SIG-M5 (cell line): ENCODE results near the gene FZD8.
"Not testable (repeated sequence)": the region's sequence is repeated elsewhere in the genome, so short reads cannot be mapped to it uniquely, and the experiment has no call there.

Experiments
- DNase-seq: peaks from one replicate; lab custom pipeline; 2025; lab: John Stamatoyannopoulos, UW

The FZD8 gene

DNA sequence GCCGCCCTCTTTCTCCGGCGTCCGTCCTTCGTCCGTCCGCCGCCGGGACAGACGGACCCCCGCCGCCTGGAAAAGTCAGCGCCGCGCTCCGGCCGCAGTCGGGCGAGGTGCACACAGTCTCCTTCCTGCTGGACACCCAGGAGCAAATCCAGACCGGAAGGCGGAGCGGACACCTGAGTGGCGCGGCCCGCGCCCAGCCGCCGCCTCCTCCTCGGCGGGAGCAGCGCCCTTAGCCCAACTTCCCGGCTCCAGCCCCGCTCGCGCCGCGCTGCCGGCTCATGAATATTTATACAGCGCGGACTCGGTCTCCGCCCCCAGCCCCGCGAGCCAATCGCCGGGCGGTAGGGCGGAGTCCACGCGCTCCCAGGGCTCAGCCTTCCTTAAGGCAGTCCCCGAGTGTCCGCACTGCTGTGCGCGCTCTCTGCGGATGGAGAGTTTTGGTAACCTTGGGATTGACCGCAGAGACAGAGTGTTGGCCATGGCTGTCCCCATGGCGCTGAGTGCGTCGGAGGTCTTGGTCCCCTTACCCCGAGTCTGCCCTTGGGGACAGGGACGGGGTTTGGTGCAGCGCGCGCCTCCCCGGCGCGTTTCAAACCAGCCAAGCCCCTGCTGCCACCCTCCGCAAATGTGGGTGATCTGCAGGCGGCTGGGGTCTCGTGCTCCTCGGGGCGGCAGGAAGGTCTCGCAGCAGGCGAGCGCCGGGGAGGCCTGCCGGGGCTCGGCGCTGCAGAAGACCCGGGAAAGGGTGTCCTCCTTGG lies at the start of gene FZD8:
Gene FZD8, minus strand, starts transcription at position 262 of the 758 bp plus-strand sequence. CDS start 867 bp downstream, outside the sequence.
- DNase-seq, result no peak

- DNase-seq, result no peak
Measured at GRCh38 chr10:35691522-35692236, 49.6 kb upstream of the FZD8 start.

DNA sequence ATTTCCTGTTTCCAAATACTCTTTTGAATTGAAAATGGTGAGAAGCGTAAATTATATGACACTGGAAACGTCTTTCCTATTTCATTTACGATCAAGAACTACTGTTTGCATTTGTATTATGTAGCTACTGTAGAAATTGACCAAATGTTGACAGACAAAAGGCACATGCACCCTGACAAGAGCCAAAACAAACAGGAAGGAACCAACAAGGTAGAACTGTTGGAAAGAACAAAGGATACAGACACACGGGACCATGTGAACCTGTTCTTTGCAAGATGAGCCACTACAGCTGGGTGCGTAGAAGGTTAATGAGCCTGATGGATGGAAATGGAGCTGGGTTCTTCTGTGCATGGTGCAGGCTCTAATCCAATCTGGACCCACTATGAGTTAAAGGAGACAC lies 48.4 kb upstream of the FZD8 start:
- no peak for DNase-seq

- not testable (repeated sequence) for DNase-seq
Measured at GRCh38 chr10:35685858-35686257, 43.8 kb upstream of the FZD8 start.

DNA sequence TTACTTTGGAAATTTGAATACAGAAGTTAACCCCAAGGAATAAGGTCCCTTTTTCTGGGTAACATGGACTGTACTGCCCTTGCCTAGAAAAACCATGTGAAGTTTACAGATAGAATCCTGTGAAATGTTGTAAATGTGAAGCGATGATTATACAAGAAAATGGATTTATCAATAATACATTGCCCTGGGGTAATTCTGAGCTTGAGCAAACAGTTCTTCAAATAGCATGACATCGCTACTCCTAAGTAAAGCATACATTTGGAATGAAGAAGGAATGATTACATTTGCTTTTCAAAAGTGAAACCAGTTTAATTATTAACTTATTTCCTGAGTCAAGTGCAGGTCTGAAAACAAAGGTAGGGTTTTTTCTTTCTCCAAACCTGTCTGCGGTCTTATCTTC lies 43.3 kb upstream of the FZD8 start:
- DNase-seq, result no peak

- DNase-seq, result no peak
Measured at GRCh38 chr10:35684586-35684985, 42.5 kb upstream of the FZD8 start.

DNA sequence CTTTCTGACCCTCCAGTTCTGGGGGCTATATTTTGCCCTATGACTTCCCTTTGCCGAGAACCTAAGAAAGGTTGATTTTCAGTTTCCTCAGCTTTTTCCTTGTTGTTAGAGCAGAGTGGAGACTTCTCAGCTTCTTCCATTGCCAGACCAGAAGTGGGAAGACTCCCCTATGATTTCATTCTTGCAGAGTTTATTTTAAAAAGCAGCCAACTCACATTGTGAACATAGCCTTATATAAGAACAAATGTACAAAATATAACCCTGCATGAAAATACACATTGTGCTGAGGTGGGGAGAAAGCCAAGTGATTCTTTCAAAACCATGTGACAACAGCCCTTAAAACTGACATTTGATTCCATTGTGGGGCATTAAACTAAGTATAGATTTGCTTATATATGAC lies 33.8 kb upstream of the FZD8 start:
- no peak for DNase-seq

GRCh38 chr10:35674843-35675242 lies 32.7 kb upstream of the FZD8 start:
- no peak for DNase-seq

DNA sequence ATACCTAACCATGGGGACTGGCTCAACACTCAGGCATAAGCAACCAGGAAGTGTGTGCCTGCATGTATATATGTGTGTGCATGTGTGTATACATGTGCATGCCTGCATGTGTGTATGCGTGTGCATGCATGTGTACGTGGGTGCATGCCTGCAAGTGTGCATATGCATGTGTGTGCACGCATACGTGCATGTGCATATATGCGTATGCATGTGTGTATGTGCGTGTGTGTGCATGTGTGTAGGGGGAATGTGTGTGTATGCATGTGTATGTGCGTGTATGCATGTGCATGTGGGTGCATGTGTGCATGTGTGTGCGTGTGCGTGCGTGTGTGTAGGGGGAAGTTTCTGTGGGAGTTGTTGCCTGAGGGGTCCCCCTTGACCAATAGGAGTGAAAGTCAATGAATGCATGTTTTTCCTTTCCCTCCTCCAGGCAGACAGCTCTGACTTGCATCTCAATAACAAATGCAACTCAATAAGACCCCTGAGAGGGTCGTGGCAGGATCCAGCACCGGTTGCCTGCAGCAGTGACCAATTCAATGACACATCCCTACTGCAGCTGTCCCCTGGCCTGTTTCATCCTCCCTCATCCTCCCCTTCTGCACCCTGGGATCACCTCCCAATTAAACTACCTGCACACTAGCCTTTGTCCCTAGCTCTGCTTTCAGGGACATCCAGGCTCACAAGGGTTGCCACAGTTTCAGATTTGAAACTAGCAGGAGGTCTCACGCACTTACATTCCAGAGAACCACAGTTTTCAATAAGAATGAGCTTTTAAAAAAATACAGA lies 27.0 kb upstream of the FZD8 start:
- no peak for DNase-seq

DNA sequence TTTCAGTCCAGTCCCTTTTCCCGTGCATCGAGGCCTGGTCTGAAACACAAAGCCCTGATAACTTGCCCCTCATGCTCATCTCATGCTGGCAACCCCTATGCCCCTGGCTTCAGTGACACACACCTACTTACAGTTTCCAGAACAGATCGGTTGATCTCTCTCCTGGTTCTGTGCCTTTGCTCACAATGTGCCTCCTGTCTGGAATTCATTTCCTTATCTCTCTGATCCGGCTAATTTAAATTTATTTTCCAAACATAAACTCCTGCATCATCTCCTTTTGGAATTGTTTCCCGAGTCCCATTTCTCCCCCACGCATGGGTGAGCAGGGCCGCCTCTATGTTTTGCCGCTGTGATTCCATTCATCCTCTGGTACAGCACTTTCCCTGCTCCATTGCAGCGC lies 25.9 kb upstream of the FZD8 start:
- DNase-seq, result no peak

DNA sequence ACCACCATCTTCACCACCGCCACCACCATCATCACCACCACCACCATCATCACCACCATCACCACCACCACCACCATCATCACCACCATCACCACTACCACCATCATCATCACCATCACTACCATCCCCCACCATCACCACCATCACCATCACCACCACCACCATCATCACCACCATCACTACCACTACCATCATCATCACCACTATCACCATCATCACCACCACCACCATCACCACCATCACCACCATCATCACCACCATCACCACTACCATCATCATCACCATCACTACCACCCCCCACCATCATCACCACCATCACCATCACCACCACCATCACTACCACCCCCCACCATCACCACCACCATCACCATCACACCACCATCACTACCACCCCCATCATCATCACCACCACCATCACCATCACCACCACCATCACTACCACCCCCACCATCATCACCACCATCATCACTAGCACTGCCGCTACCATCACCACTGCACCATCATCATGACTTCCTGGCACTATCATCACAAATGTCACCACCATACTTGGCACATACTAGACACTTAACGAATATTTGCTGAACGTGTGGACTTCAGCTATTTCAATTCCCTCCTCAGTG lies 25.3 kb upstream of the FZD8 start:
- no peak for DNase-seq

DNA sequence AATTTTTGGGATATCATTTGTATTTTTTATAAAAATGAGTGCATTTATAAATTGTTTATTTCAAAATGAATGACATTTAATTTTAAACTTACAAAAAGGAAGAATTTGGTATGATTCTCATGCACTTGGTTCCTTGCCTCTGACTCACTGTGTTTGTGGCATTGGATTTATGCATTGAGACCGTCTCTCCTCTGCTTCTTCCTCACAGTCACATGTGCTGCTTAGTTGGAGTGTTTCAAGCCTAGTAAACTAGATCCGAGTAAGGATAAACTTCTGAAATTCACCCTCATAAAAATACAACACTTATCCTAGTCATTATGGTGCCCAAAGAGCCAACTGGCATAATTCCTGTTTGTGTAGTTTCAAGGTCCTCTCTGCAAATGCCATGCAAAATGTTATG lies 19.1 kb upstream of the FZD8 start:
- DNase-seq, result no peak

DNA sequence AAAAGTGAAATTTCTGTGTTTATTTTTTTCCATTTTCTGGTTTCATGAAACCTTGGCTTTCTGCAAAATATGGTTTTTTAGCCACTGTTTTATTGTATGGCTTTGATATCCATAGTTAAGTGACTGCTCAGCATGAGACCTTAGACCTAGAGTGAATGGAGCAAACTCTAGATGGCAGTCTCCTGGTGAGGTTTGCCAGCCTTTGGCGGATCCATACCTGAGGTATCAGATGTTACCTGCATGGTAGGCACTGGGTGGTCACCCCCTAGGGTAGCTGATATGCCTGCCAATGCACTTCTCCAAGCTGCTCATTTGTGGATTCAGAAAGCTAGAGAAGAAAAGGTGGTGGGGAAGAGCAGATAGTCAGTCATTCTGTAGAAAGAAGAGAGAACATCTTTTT lies 17.4 kb upstream of the FZD8 start:
- DNase-seq, result no peak

GRCh38 chr10:35657621-35658020 lies 15.5 kb upstream of the FZD8 start:
- no peak for DNase-seq

GRCh38 chr10:35652824-35653223 lies 10.7 kb upstream of the FZD8 start:
- no peak for DNase-seq

- no peak for DNase-seq
Measured at GRCh38 chr10:35650894-35651293, 8.8 kb upstream of the FZD8 start.

DNA sequence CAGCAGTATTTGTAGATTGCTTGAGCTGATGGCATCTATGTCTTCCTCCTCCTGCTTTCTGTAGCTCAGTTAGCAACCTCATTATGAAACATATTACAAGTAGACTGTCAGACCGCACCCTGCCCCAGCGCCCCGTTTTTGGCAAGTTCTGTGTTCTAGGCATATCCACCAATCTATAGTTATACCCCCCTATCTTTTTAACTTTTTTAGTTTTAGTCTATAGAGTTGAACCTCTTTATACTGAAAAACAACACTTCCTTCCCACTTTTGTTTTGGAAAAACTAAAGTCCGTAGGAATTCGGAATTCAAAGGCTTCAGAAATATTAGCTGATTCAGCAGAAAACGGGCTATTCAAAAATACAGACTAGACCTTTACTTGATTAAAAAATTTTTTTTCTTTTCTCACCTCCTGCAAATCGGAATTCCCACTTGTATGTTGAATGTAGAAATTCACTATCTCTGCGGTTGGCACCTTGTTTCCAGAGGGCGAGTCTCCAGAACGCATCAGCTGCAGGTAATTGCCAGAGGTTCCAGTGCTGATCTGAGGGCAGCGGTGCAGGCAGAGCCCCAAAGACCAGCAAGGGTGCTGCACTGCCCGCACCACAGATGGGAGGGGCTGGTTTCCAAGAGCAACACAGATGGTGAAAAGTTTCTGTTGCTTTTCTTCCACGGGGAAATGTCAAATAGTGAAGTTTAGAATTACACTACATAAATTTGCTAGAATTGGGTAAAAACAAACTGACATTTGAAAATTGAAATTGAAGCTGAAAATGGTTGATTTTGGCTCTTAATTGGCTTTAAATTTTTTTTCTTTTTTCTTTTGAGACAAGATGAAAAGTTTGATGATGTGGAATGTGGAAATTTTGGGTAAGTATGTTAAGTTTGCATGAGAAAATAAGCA lies 2.2 kb upstream of the FZD8 start:
- DNase-seq, result no peak

DNA sequence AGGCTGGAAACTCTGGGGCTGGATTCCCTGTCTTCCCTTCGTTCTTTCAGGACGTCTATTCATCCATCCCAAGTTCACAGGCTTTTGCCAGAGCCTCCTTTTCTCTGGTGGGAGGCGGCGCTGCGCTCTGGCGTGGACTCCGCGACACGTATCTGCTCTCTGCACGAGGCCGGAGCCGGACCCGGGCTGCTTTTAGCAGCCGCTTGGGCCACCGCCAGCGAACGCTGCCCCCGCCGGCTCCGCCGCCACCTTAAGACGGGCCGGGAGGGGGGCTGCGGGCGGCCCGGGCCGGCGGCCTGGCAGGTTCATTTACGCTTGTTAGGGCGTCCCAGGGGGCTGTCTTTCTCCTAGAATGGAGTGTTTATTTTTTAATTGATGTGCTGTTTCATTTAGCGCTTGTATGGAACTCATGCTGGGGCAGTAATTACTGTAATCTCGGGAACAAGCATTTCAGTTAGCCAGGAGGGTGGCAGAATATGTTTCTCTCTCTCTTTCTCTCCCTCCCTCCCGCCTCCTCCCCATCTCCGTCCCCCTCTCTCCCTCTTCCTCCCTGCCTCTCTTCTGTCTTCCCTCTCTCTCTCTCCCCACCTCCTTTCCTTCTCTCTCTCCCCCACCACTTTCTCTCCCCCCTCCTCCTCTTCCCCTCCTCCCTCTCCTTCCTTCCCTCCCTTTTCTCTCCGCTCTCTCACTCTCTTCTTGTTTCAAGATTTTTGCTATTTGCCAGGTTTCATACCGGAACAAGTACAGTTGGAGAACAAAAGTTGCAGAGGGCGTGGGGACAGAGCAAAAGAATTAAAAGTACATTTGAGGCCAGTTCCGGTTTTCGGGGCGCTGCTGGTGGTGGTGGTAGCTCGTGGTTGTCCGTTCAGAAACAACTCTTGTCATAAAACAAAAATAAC lies 1.3 kb upstream of the FZD8 start:
- no peak for DNase-seq

- no peak for DNase-seq
Measured at GRCh38 chr10:35642793-35643114, 658 bp upstream of the FZD8 start.

DNA sequence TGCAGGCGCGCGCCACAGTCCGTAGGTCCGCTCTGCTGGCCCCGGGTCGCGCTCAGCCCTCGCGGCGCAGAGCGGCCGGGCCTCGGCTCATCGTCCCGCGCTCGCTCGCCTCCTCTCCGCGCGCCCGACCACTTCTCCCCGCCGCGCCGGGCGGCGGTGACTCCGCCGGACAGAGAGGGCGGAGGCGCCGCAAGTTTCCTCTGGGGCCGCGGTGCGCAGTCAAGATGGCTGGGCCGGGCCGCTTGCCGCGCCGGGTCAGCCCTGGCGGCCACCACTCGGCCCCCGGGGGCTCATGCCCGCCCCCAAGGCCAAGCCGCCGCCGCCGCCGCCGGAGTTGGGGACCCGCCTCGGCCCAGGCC lies 441 bp downstream of the FZD8 start:
- no peak for DNase-seq
